WTC11 (cell line): ENCODE results near the gene FGF12. TPM values are rescaled to one million over a fixed set of nuclear protein-coding genes. Genes with fewer than 3 reads are reported as not detected.

Source experiments
- ATAC-seq: fragments of 200-7000 bp; cut with Tn5 transposase; 2 replicates; pipeline ENCODE4 v1.10.0; 2021; ENCODE audit warnings: mild to moderate bottlenecking, moderate library complexity
- CTCF ChIA-PET: fragments of 300-600 bp; sonication (Branson Sonifier 250); formaldehyde crosslinking; loops from one replicate; lab custom pipeline; 2021; ENCODE audit warnings: antibody characterized with exemption; lab: Charles Lee
- POLR2A ChIA-PET: fragments of 350-600 bp; sonication (Branson Sonifier 250); formaldehyde crosslinking; loops from one replicate; lab custom pipeline; 2021; ENCODE audit warnings: antibody characterized with exemption; lab: Charles Lee
- DNase-seq: peaks from one replicate; pipeline ENCODE4 v3.0.0; 2021; ENCODE audit warnings: low spot score
- H3K27ac Mint-ChIP-seq: 2 replicates; pipeline ENCODE4 v1.8.0; 2021; ENCODE audit warnings: mixed read lengths
- H3K27me3 Mint-ChIP-seq: 2 replicates; pipeline ENCODE4 v1.8.0; 2021; ENCODE audit warnings: low read depth, mild to moderate bottlenecking, moderate library complexity, mixed read lengths
- H3K36me3 Mint-ChIP-seq: 2 replicates; pipeline ENCODE4 v1.8.0; 2021; ENCODE audit warnings: mixed read lengths
- H3K4me1 Mint-ChIP-seq: 2 replicates; pipeline ENCODE4 v1.8.0; 2022; ENCODE audit warnings: mixed read lengths
- H3K4me3 Mint-ChIP-seq: 2 replicates; pipeline ENCODE4 v1.8.0; 2021; ENCODE audit warnings: mild to moderate bottlenecking, moderate library complexity, mixed read lengths
- H3K9me3 Mint-ChIP-seq: 2 replicates; pipeline ENCODE4 v1.8.0; 2021; ENCODE audit warnings: mixed read lengths
- ESRRA ChIP-seq: sonication (generic); formaldehyde crosslinking; IDR thresholded peaks from 2 replicates; pipeline ENCODE4 v1.8.1; 2022; ENCODE audit warnings: mild to moderate bottlenecking, missing genetic modification reagents, borderline replicate concordance
- FOXJ3 ChIP-seq: sonication (generic); formaldehyde crosslinking; IDR thresholded peaks from 2 replicates; pipeline ENCODE4 v1.9.0; 2021; ENCODE audit warnings: missing genetic modification reagents, mild to moderate bottlenecking, borderline replicate concordance
- GABPB1 ChIP-seq: sonication (generic); formaldehyde crosslinking; IDR thresholded peaks from 2 replicates; pipeline ENCODE4 v1.8.1; 2023; ENCODE audit warnings: mild to moderate bottlenecking, missing genetic modification reagents
- ZNF423 ChIP-seq: fragments of 250-450 bp; sonication (Bioruptor Pico); IDR thresholded peaks from 2 replicates; pipeline ENCODE4 v2.1.2; 2022; ENCODE audit warnings: mild to moderate bottlenecking, moderate library complexity
- total RNA-seq: library from RNA; stranded (reverse); gene quantifications from 3 replicates; pipeline ENCODE4 v1.2.3, GENCODE V29; 2021
- TF ChIP-seq, protein P1 (sequence below): fragments of 250-450 bp; sonication (Bioruptor Pico); IDR thresholded peaks from 2 replicates; pipeline ENCODE4 v1.9.0; 2021; ENCODE audit warnings: mild to moderate bottlenecking
- TF ChIP-seq, protein P2 (sequence below): sonication (generic); formaldehyde crosslinking; IDR thresholded peaks from 2 replicates; pipeline ENCODE4 v1.8.0; 2022; ENCODE audit warnings: missing genetic modification reagents
- TF ChIP-seq, protein P3 (sequence below): sonication (generic); formaldehyde crosslinking; IDR thresholded peaks from 2 replicates; pipeline ENCODE4 v1.8.1; 2022; ENCODE audit warnings: low read depth, missing genetic modification reagents, borderline replicate concordance
- TF ChIP-seq, protein P4 (sequence below): sonication (generic); formaldehyde crosslinking; IDR thresholded peaks from 2 replicates; pipeline ENCODE4 v1.8.1; 2023; ENCODE audit warnings: mild to moderate bottlenecking, missing genetic modification reagents
- TF ChIP-seq, protein P5 (sequence below): sonication (generic); formaldehyde crosslinking; IDR thresholded peaks from 2 replicates; pipeline ENCODE4 v1.8.0; 2022; ENCODE audit warnings: mild to moderate bottlenecking, missing genetic modification reagents
- TF ChIP-seq, protein P6 (sequence below): fragments of 250-450 bp; sonication (Bioruptor Pico); IDR thresholded peaks from 2 replicates; pipeline ENCODE4 v1.9.0; 2021; ENCODE audit warnings: moderate library complexity, mild to moderate bottlenecking, inconsistent platforms, borderline replicate concordance
- TF ChIP-seq, protein P7 (sequence below): sonication (generic); formaldehyde crosslinking; IDR thresholded peaks from 2 replicates; pipeline ENCODE4 v1.8.1; 2023; ENCODE audit warnings: mild to moderate bottlenecking, moderate library complexity, missing genetic modification reagents
- TF ChIP-seq, protein P8 (sequence below): sonication (generic); formaldehyde crosslinking; IDR thresholded peaks from 2 replicates; pipeline ENCODE4 v1.8.1; 2022; ENCODE audit warnings: missing genetic modification reagents, borderline replicate concordance

Gene FGF12
- total RNA-seq, 1 experiment from 2014 or later = 13.5 TPM

DNA sequence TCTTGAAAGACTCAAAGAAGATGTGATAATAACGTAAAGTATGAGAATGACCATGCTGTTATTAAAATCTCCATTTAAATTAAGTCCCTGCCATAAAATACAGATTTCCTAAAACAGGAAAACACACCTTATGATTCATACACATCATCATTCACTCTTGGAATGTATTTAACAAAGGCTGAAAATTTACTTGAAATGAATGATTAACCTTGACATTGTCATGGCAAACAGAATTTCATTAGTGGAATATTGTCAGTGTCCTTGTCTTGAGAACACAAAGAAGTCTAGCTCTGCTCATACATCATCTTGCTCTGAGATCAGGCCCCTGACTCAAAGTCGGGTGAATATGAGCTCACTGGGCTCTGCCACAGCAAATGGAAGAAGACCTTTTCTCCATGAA, 313.9 kb downstream of the FGF12 start:
- TF ChIP-seq, protein P1, sequence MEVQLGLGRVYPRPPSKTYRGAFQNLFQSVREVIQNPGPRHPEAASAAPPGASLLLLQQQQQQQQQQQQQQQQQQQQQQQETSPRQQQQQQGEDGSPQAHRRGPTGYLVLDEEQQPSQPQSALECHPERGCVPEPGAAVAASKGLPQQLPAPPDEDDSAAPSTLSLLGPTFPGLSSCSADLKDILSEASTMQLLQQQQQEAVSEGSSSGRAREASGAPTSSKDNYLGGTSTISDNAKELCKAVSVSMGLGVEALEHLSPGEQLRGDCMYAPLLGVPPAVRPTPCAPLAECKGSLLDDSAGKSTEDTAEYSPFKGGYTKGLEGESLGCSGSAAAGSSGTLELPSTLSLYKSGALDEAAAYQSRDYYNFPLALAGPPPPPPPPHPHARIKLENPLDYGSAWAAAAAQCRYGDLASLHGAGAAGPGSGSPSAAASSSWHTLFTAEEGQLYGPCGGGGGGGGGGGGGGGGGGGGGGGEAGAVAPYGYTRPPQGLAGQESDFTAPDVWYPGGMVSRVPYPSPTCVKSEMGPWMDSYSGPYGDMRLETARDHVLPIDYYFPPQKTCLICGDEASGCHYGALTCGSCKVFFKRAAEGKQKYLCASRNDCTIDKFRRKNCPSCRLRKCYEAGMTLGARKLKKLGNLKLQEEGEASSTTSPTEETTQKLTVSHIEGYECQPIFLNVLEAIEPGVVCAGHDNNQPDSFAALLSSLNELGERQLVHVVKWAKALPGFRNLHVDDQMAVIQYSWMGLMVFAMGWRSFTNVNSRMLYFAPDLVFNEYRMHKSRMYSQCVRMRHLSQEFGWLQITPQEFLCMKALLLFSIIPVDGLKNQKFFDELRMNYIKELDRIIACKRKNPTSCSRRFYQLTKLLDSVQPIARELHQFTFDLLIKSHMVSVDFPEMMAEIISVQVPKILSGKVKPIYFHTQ (CRISPR knock-in tag) = no peak
- TF ChIP-seq, protein P2, sequence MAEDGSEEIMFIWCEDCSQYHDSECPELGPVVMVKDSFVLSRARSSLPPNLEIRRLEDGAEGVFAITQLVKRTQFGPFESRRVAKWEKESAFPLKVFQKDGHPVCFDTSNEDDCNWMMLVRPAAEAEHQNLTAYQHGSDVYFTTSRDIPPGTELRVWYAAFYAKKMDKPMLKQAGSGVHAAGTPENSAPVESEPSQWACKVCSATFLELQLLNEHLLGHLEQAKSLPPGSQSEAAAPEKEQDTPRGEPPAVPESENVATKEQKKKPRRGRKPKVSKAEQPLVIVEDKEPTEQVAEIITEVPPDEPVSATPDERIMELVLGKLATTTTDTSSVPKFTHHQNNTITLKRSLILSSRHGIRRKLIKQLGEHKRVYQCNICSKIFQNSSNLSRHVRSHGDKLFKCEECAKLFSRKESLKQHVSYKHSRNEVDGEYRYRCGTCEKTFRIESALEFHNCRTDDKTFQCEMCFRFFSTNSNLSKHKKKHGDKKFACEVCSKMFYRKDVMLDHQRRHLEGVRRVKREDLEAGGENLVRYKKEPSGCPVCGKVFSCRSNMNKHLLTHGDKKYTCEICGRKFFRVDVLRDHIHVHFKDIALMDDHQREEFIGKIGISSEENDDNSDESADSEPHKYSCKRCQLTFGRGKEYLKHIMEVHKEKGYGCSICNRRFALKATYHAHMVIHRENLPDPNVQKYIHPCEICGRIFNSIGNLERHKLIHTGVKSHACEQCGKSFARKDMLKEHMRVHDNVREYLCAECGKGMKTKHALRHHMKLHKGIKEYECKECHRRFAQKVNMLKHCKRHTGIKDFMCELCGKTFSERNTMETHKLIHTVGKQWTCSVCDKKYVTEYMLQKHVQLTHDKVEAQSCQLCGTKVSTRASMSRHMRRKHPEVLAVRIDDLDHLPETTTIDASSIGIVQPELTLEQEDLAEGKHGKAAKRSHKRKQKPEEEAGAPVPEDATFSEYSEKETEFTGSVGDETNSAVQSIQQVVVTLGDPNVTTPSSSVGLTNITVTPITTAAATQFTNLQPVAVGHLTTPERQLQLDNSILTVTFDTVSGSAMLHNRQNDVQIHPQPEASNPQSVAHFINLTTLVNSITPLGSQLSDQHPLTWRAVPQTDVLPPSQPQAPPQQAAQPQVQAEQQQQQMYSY (CRISPR knock-in tag) = no peak
- TF ChIP-seq ZNF423 (CRISPR knock-in tag) (no peak), GABPB1 (CRISPR knock-in tag) (no peak), ESRRA (no peak), FOXJ3 (CRISPR knock-in tag) (no peak)
- TF ChIP-seq, protein P3, sequence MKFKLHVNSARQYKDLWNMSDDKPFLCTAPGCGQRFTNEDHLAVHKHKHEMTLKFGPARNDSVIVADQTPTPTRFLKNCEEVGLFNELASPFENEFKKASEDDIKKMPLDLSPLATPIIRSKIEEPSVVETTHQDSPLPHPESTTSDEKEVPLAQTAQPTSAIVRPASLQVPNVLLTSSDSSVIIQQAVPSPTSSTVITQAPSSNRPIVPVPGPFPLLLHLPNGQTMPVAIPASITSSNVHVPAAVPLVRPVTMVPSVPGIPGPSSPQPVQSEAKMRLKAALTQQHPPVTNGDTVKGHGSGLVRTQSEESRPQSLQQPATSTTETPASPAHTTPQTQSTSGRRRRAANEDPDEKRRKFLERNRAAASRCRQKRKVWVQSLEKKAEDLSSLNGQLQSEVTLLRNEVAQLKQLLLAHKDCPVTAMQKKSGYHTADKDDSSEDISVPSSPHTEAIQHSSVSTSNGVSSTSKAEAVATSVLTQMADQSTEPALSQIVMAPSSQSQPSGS = no peak
- TF ChIP-seq, protein P4, sequence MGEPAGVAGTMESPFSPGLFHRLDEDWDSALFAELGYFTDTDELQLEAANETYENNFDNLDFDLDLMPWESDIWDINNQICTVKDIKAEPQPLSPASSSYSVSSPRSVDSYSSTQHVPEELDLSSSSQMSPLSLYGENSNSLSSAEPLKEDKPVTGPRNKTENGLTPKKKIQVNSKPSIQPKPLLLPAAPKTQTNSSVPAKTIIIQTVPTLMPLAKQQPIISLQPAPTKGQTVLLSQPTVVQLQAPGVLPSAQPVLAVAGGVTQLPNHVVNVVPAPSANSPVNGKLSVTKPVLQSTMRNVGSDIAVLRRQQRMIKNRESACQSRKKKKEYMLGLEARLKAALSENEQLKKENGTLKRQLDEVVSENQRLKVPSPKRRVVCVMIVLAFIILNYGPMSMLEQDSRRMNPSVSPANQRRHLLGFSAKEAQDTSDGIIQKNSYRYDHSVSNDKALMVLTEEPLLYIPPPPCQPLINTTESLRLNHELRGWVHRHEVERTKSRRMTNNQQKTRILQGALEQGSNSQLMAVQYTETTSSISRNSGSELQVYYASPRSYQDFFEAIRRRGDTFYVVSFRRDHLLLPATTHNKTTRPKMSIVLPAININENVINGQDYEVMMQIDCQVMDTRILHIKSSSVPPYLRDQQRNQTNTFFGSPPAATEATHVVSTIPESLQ = no peak
- TF ChIP-seq, protein P5, sequence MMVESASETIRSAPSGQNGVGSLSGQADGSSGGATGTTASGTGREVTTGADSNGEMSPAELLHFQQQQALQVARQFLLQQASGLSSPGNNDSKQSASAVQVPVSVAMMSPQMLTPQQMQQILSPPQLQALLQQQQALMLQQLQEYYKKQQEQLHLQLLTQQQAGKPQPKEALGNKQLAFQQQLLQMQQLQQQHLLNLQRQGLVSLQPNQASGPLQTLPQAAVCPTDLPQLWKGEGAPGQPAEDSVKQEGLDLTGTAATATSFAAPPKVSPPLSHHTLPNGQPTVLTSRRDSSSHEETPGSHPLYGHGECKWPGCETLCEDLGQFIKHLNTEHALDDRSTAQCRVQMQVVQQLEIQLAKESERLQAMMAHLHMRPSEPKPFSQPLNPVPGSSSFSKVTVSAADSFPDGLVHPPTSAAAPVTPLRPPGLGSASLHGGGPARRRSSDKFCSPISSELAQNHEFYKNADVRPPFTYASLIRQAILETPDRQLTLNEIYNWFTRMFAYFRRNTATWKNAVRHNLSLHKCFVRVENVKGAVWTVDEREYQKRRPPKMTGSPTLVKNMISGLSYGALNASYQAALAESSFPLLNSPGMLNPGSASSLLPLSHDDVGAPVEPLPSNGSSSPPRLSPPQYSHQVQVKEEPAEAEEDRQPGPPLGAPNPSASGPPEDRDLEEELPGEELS = no peak
- TF ChIP-seq, protein P6, sequence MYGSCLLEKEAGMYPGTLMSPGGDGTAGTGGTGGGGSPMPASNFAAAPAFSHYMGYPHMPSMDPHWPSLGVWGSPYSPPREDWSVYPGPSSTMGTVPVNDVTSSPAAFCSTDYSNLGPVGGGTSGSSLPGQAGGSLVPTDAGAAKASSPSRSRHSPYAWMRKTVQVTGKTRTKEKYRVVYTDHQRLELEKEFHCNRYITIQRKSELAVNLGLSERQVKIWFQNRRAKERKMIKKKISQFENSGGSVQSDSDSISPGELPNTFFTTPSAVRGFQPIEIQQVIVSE (CRISPR knock-in tag) = no peak
- TF ChIP-seq, all 79 proteins: peak for 0
- peaks cover 78% of the 10 kb centered on the region for H3K4me1 Mint-ChIP-seq
- no peak overlapping the region for H3K27ac Mint-ChIP-seq
- POLR2A ChIA-PET = no interaction called here
- H3K4me3 Mint-ChIP-seq = no peak overlapping the region
- H3K27me3 Mint-ChIP-seq = peaks cover 60% of the 10 kb centered on the region
- ATAC-seq = no peak
- H3K36me3 Mint-ChIP-seq = no peaks in the 10 kb centered on the region; the same call in 1 of the 2 replicates
- CTCF ChIA-PET = interaction anchor here (2.7 kb wide), 1 partner anchor 31 kb away, joined by 13 read pairs; no protein-coding TSS in a partner anchor
- no peak for DNase-seq
- H3K9me3 Mint-ChIP-seq = no peaks in the 10 kb centered on the region

DNA sequence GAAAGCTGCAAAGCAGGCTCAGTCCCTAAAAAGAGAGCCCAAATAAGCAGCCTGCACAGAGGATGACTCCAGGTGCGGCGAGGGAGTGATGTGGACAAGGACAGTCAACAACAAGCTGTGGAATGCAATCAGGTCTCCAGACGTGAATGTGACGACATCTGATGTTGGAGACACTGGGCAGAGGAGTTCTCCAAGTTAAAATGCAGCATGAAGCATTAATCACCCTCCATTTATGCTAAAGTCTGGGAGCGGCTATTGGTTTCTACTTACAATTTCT, 316.7 kb downstream of the FGF12 start:
- Mint-ChIP-seq H3K27ac (no peak overlapping the region), H3K27me3 (peaks cover 79% of the 10 kb centered on the region), H3K4me3 (peak overlapping the region; percentile 79), H3K9me3 (no peaks in the 10 kb centered on the region), H3K36me3 (no peaks in the 10 kb centered on the region; the same call in 1 of the 2 replicates), H3K4me1 (peaks cover 69% of the 10 kb centered on the region)
- ChIA-PET CTCF (interaction anchor here (1.4 to 3.9 kb wide), 3 partner anchors 12 to 277 kb away, joined by 3 to 22 read pairs (median 16); no protein-coding TSS in a partner anchor), POLR2A (no interaction called here)
- DNase-seq (no peak), ATAC-seq (no peak)
- TF ChIP-seq, protein P7, sequence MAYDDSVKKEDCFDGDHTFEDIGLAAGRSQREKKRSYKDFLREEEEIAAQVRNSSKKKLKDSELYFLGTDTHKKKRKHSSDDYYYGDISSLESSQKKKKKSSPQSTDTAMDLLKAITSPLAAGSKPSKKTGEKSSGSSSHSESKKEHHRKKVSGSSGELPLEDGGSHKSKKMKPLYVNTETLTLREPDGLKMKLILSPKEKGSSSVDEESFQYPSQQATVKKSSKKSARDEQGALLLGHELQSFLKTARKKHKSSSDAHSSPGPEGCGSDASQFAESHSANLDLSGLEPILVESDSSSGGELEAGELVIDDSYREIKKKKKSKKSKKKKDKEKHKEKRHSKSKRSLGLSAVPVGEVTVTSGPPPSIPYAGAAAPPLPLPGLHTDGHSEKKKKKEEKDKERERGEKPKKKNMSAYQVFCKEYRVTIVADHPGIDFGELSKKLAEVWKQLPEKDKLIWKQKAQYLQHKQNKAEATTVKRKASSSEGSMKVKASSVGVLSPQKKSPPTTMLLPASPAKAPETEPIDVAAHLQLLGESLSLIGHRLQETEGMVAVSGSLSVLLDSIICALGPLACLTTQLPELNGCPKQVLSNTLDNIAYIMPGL (CRISPR knock-in tag) = no peak
- TF ChIP-seq, protein P8, sequence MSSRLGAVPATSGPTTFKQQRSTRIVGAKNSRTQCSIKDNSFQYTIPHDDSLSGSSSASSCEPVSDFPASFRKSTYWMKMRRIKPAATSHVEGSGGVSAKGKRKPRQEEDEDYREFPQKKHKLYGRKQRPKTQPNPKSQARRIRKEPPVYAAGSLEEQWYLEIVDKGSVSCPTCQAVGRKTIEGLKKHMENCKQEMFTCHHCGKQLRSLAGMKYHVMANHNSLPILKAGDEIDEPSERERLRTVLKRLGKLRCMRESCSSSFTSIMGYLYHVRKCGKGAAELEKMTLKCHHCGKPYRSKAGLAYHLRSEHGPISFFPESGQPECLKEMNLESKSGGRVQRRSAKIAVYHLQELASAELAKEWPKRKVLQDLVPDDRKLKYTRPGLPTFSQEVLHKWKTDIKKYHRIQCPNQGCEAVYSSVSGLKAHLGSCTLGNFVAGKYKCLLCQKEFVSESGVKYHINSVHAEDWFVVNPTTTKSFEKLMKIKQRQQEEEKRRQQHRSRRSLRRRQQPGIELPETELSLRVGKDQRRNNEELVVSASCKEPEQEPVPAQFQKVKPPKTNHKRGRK (CRISPR knock-in tag) = no peak
- TF ChIP-seq, protein P4 = no peak
